Peyer's patch (tissue), 4 donors: ENCODE data around the gene KCNE3. TPM values are rescaled to one million over a fixed set of nuclear protein-coding genes. Genes with fewer than 3 reads are reported as not detected.
"Not testable (repeated sequence)": the region's sequence is repeated elsewhere in the genome, so short reads cannot be mapped to it uniquely, and the experiment has no call there.

Source experiments
- DNase-seq, 3 donors: peaks; one replicate each; pipeline ENCODE4 v3.0.0-alpha.2; 2017 to 2019
- H3K27ac ChIP-seq, 4 donors: fragments of 200-600 bp; sonication (generic); one replicate each; pipeline ENCODE4 v1.5.1; 2016 to 2019
- H3K27me3 ChIP-seq, 2 donors: fragments of 200-600 bp; sonication (generic); one replicate each; pipeline ENCODE4 v1.5.1; 2019
- H3K36me3 ChIP-seq, 3 donors: fragments of 200-600 bp; sonication (generic); one replicate each; pipeline ENCODE4 v1.5.1; 2016 to 2019
- H3K4me1 ChIP-seq, 4 donors: fragments of 200-600 bp; sonication (generic); one replicate each; pipeline ENCODE4 v1.5.1; 2016 to 2019
- H3K4me3 ChIP-seq, 4 donors: fragments of 200-600 bp; sonication (generic); 1 replicate in 3 of 4; 2 replicates in 1 of 4; pipeline ENCODE4 v1.5.1; 2016 to 2019; ENCODE audit warnings: mild to moderate bottlenecking in 1 of 4
- H3K9me3 ChIP-seq, 4 donors: fragments of 200-600 bp; sonication (generic); one replicate each; pipeline ENCODE4 v1.5.1; 2016 to 2019; ENCODE audit warnings: mild to moderate bottlenecking in 1 of 4
- CTCF ChIP-seq, 6 experiments: fragments of 450-650 bp in 4 of 6; fragments of 200-600 bp in 2 of 6; sonication (generic) in 1 of 6; IDR thresholded peaks; one replicate each; pipeline ENCODE4 v1.5.1; 2017 to 2019; ENCODE audit warnings: antibody characterized with exemption in 6 of 6, mild to moderate bottlenecking in 3 of 6, moderate library complexity in 1 of 6
- POLR2A ChIP-seq, 2 donors: fragments of 450-650 bp; IDR thresholded peaks; one replicate each; pipeline ENCODE4 v1.5.1; 2017; ENCODE audit warnings: antibody characterized with exemption in 2 of 2, mild to moderate bottlenecking in 2 of 2, moderate library complexity in 2 of 2
- total RNA-seq, 4 donors: library from RNA; depleted of rRNA; stranded (reverse); fragments of >200 nt; gene quantifications; one replicate each; pipeline ENCODE4 v1.1.0, GENCODE V29; 2016

Gene KCNE3
- total RNA-seq, 4 donors from 2014 or later: 13.5 to 86.0 (median 55.0) TPM

DNA sequence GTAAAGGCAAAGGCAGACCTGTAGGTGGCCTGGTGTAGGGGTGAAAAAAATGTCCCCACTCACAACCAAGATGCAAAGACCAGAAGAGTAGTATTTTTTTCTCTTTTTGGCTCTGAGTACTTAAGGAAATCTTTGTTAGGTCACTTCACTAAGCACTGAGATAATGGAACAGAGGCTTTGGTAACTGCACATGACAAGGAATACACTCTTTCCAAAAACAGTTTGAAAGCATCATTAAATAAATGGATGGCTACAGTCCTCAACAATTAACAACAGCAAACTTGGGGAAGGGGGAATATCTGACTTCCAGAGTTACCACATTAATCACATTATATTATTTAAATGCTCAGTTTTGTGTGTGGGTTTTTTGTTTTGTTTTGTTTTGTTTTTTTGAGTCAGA, 42.2 kb downstream of the KCNE3 start:
- DNase-seq: no peak
- no peaks in the 10 kb centered on the region for H3K27me3 ChIP-seq
- H3K4me1 ChIP-seq: no peaks in the 10 kb centered on the region
- H3K36me3 ChIP-seq: no peaks in the 10 kb centered on the region
- no peak overlapping the region for H3K27ac ChIP-seq
- no peak overlapping the region for H3K4me3 ChIP-seq
- H3K9me3 ChIP-seq: peaks cover 0 to 3% (median 0%) of the 10 kb centered on the region in 4 donors
- TF ChIP-seq POLR2A (IDR thresholded peaks at IDR 0.05): no peak
- TF ChIP-seq CTCF (IDR thresholded peaks at IDR 0.05): no peak

GRCh38 chr11:74418509-74418895, 48.8 kb downstream of the KCNE3 start:
- TF ChIP-seq CTCF (IDR thresholded peaks at IDR 0.05) (no peak), POLR2A (IDR thresholded peaks at IDR 0.05) (no peak)
- Histone ChIP-seq H3K36me3 (no peaks in the 10 kb centered on the region), H3K9me3 (no peaks in the 10 kb centered on the region), H3K27ac (no peak overlapping the region), H3K27me3 (no peaks in the 10 kb centered on the region), H3K4me1 (no peaks in the 10 kb centered on the region), H3K4me3 (no peak overlapping the region)
- no peak for DNase-seq

DNA sequence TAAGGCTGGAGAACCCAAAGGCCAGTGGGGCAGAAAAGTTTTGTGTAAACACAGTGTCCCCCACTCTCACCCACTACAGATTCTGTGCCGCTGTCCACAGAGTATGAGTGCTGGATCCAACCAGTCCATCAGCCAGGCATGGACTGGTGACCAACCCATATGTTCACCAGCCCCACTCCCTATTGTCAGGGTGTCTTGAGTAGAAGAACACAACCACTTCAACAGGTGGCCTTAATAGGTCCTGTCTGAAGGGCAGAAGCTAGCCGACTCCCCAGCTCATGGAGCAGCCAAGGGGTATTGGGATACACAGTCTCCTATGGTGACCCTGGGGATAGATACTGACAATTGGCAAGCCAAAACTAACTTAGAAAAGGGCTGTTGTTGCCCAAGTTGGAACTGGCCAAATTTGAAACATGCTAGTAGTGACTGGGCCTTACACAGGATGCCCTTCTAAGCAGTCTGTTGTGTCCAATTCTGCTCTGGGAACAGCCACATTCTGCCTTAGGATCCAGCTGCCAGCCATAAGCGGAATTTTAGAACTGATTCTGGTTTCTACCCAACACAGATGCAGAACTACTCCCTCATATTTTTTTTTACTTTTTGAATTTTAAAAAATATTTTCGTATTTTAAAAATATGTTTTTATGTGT, 49.4 kb downstream of the KCNE3 start:
- no peaks in the 10 kb centered on the region for H3K36me3 ChIP-seq
- H3K27ac ChIP-seq: no peak overlapping the region
- TF ChIP-seq CTCF (IDR thresholded peaks at IDR 0.05) (no peak), POLR2A (IDR thresholded peaks at IDR 0.05) (no peak)
- no peak overlapping the region for H3K4me3 ChIP-seq
- H3K27me3 ChIP-seq: no peaks in the 10 kb centered on the region
- DNase-seq: no peak
- no peaks in the 10 kb centered on the region for H3K4me1 ChIP-seq
- H3K9me3 ChIP-seq: no peaks in the 10 kb centered on the region

DNA sequence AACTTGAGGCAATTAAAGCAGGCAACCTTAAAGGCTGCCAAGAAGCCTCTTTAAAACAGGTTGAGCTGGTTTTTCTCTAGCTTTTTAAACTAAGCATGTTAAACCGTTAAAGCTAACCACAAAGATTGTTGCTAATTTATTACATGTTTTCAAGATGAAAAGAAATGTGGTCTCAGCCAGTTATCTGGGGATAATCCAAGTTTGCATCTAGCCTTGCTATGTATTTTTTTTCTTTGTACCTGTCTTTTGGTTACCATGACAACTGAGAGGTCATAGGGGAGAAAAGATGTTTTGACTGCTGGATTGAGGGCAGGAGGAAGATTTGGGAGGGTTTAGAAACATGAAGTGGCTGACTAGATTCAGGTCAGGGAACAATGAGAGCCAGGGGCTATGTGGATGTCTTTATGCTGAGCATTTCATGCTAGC, 50.0 kb downstream of the KCNE3 start:
- TF ChIP-seq CTCF (IDR thresholded peaks at IDR 0.05) (no peak), POLR2A (IDR thresholded peaks at IDR 0.05) (no peak)
- no peaks in the 10 kb centered on the region for H3K36me3 ChIP-seq
- no peaks in the 10 kb centered on the region for H3K9me3 ChIP-seq
- H3K27me3 ChIP-seq: no peaks in the 10 kb centered on the region
- no peak overlapping the region for H3K4me3 ChIP-seq
- DNase-seq: no peak
- no peaks in the 10 kb centered on the region for H3K4me1 ChIP-seq
- H3K27ac ChIP-seq: no peak overlapping the region

- H3K27ac ChIP-seq, DNase-seq, H3K36me3 ChIP-seq, H3K27me3 ChIP-seq, H3K4me1 ChIP-seq, H3K4me3 ChIP-seq, H3K9me3 ChIP-seq: not testable (repeated sequence)
These were observed 50.4 kb downstream of the KCNE3 start for GRCh38 chr11:74416974-74417373.

GRCh38 chr11:74412733-74413359, 54.5 kb downstream of the KCNE3 start:
- H3K4me3 ChIP-seq: no peak overlapping the region
- H3K36me3 ChIP-seq: no peaks in the 10 kb centered on the region
- TF ChIP-seq CTCF (IDR thresholded peaks at IDR 0.05) (no peak), POLR2A (IDR thresholded peaks at IDR 0.05) (no peak)
- no peak overlapping the region for H3K27ac ChIP-seq
- H3K9me3 ChIP-seq: no peaks in the 10 kb centered on the region
- DNase-seq: no peak
- no peaks in the 10 kb centered on the region for H3K4me1 ChIP-seq
- H3K27me3 ChIP-seq: no peaks in the 10 kb centered on the region
